CD14-positive monocyte (primary cell): ENCODE data around the gene GGT5. TPM values are rescaled to one million over a fixed set of nuclear protein-coding genes. Genes with fewer than 3 reads are reported as not detected.
A peak's percentile ranks its signal among the peaks of the same experiment; 100 is the strongest.
"Not testable (repeated sequence)": the region's sequence is repeated elsewhere in the genome, so short reads cannot be mapped to it uniquely, and the experiment has no call there.

Source experiments
- DNase-seq, 3 donors: peaks; one replicate each; pipeline ENCODE4 v3.0.0-alpha.2; 2011 to 2022
- H2AFZ ChIP-seq: 2 replicates; pipeline ENCODE4 v1.6.0; 2012; ENCODE audit warnings: mild to moderate bottlenecking, low read depth, low read length, inconsistent platforms; ENCODE audit not compliant: insufficient read depth, poor library complexity, severe bottlenecking
- H3K27ac ChIP-seq, 2 donors: 1 replicate in 1 of 2; 2 replicates in 1 of 2; pipeline ENCODE4 v1.5.1; 2012 to 2013; ENCODE audit warnings: low read length in 2 of 2, control low read depth in 1 of 2, inconsistent platforms in 1 of 2, low read depth in 1 of 2, mild to moderate bottlenecking in 1 of 2
- H3K27me3 ChIP-seq, 2 donors: one replicate each; pipeline versions ENCODE4 v1.6.0 to v1.6.1; 2011 to 2013; ENCODE audit warnings: low read length in 2 of 2; ENCODE audit not compliant: control insufficient read depth in 2 of 2, insufficient read depth in 2 of 2
- H3K36me3 ChIP-seq, 2 donors: replicated peaks in 1 of 2; 1 replicate in 1 of 2; 2 replicates in 1 of 2; pipeline versions ENCODE4 v1.5.1 to v1.6.1; 2012 to 2013; ENCODE audit warnings: low read length in 2 of 2, control low read depth in 1 of 2, inconsistent platforms in 1 of 2, mild to moderate bottlenecking in 1 of 2; ENCODE audit not compliant: insufficient read depth in 2 of 2, control insufficient read depth in 1 of 2
- H3K4me1 ChIP-seq, 2 donors: 1 replicate in 1 of 2; 2 replicates in 1 of 2; pipeline versions ENCODE4 v1.5.1 to v1.6.1; 2012 to 2013; ENCODE audit warnings: low read length in 2 of 2, control low read depth in 1 of 2, inconsistent platforms in 1 of 2, mild to moderate bottlenecking in 1 of 2, moderate library complexity in 1 of 2; ENCODE audit not compliant: insufficient read depth in 2 of 2, control insufficient read depth in 1 of 2
- H3K4me2 ChIP-seq: replicated peaks from 2 replicates; pipeline ENCODE3; 2012; ENCODE audit warnings: low read length, moderate library complexity, mild to moderate bottlenecking; ENCODE audit not compliant: poor library complexity, severe bottlenecking; ENCODE audit errors: extremely low read depth
- H3K4me3 ChIP-seq, 3 experiments: fragments of 200-600 bp in 1 of 3; sonication (generic) in 1 of 3; replicated peaks in 1 of 3; 1 replicate in 2 of 3; 2 replicates in 1 of 3; pipeline ENCODE4 v1.5.1; 2011 to 2013; ENCODE audit warnings: low read length in 3 of 3, mild to moderate bottlenecking in 3 of 3, control low read depth in 2 of 3, low read depth in 2 of 3, inconsistent platforms in 1 of 3, moderate library complexity in 1 of 3
- H3K79me2 ChIP-seq: 2 replicates; pipeline ENCODE4 v1.6.0; 2012; ENCODE audit warnings: mild to moderate bottlenecking, control low read depth, inconsistent platforms, low read length, moderate library complexity; ENCODE audit not compliant: insufficient read depth
- H3K9ac ChIP-seq: 2 replicates; pipeline ENCODE4 v1.6.0; 2017; ENCODE audit warnings: low read length, mild to moderate bottlenecking; ENCODE audit not compliant: insufficient read depth, poor library complexity, severe bottlenecking
- H3K9me3 ChIP-seq, 2 donors: replicated peaks in 1 of 2; 1 replicate in 1 of 2; 2 replicates in 1 of 2; pipeline versions ENCODE4 v1.5.1 to v1.6.1; 2012 to 2013; ENCODE audit warnings: low read length in 2 of 2, control low read depth in 1 of 2; ENCODE audit not compliant: control insufficient read depth in 1 of 2, insufficient read depth in 1 of 2
- H4K20me1 ChIP-seq: 2 replicates; pipeline ENCODE4 v1.6.0; 2012; ENCODE audit warnings: mild to moderate bottlenecking, low read length, control low read depth, moderate library complexity; ENCODE audit not compliant: insufficient read depth
- H3K27ac Mint-ChIP-seq, 7 donors: one replicate each; pipeline ENCODE4 v1.8.0; 2020; ENCODE audit warnings: mild to moderate bottlenecking in 7 of 7, mixed read lengths in 7 of 7, moderate library complexity in 6 of 7, inconsistent platforms in 2 of 7
- H3K27me3 Mint-ChIP-seq, 3 donors: one replicate each; pipeline ENCODE4 v1.8.0; 2021 to 2022; ENCODE audit warnings: low read depth in 3 of 3, mild to moderate bottlenecking in 3 of 3, mixed read lengths in 3 of 3, moderate library complexity in 3 of 3, inconsistent platforms in 1 of 3
- H3K36me3 Mint-ChIP-seq, 2 donors: one replicate each; pipeline ENCODE4 v1.8.0; 2020; ENCODE audit warnings: mixed read lengths in 2 of 2, inconsistent platforms in 1 of 2, mild to moderate bottlenecking in 1 of 2
- H3K4me1 Mint-ChIP-seq: one replicate; pipeline ENCODE4 v1.8.0; 2020; ENCODE audit warnings: mild to moderate bottlenecking, mixed read lengths
- H3K4me3 Mint-ChIP-seq, 2 donors: one replicate each; pipeline ENCODE4 v1.8.0; 2020; ENCODE audit warnings: mild to moderate bottlenecking in 2 of 2, mixed read lengths in 2 of 2, moderate library complexity in 1 of 2
- H3K9me3 Mint-ChIP-seq, 7 donors: one replicate each; pipeline ENCODE4 v1.8.0; 2020 to 2022; ENCODE audit warnings: mixed read lengths in 7 of 7, mild to moderate bottlenecking in 6 of 7, moderate library complexity in 6 of 7, inconsistent platforms in 2 of 7
- CTCF ChIP-seq: fragments of 200-600 bp; IDR thresholded peaks from one replicate; pipeline ENCODE4 v1.8.0; 2022; ENCODE audit warnings: antibody characterized with exemption, mild to moderate bottlenecking
- WGBS: methylation state at CpG from one replicate; pipeline ENCODE4 v1.1.5; 2013; ENCODE audit warnings: missing lambda C conversion rate; ENCODE audit not compliant: insufficient coverage; 5-methylcytosine and 5-hydroxymethylcytosine counted together
- intact Hi-C, 2 donors: fragments of 100-400 bp; cut with micrococcal nuclease; formaldehyde crosslinking; loops; one replicate each; pipeline versions ENCODE4 v1.15.0 to v1.15.1; 2023
- polyA plus RNA-seq, 3 donors: library from polyadenylated mRNA; depleted of rRNA in 1 of 3; unstranded in 2 of 3; stranded (reverse) in 1 of 3; fragments of 300-500 nt in 2 of 3; fragments of >200 nt in 1 of 3; fragmentation: Illumina TruSeq in 2 of 3; gene quantifications; 1 replicate in 2 of 3; 2 replicates in 1 of 3; pipeline ENCODE4 v1.2.3, GENCODE V29; 2012 to 2021

The GGT5 gene
- polyA plus RNA-seq, 3 donors = 0.26 to 0.41 TPM; not detected in 1

GRCh38 chr22:24259459-24259858, 14.6 kb upstream of the GGT5 start:
- H3K79me2 ChIP-seq, H3K4me2 ChIP-seq, H3K27ac Mint-ChIP-seq, H3K36me3 Mint-ChIP-seq, H3K4me1 ChIP-seq, H3K9ac ChIP-seq, H4K20me1 ChIP-seq, H3K27me3 ChIP-seq, H3K4me3 ChIP-seq, H3K4me1 Mint-ChIP-seq, H3K9me3 Mint-ChIP-seq, H2AFZ ChIP-seq, H3K36me3 ChIP-seq, intact Hi-C loops, H3K27me3 Mint-ChIP-seq, H3K9me3 ChIP-seq, H3K27ac ChIP-seq: not testable (repeated sequence)
- peak; percentile 55 for TF ChIP-seq CTCF
- whole genome bisulfite sequencing = no CpG with 5 or more reads among the region's 10 CpGs
- peak; percentile 58 to 71 (median 64) for DNase-seq
- H3K4me3 Mint-ChIP-seq = peak overlapping the region in 1 of 2 donors; percentile 27

GRCh38 chr22:24256736-24257135, 11.9 kb upstream of the GGT5 start:
- H2AFZ ChIP-seq, DNase-seq, H3K4me1 ChIP-seq, H3K36me3 Mint-ChIP-seq, H3K36me3 ChIP-seq, H3K79me2 ChIP-seq, H3K9ac ChIP-seq, intact Hi-C loops, H4K20me1 ChIP-seq, H3K4me3 ChIP-seq, H3K9me3 Mint-ChIP-seq, H3K4me1 Mint-ChIP-seq, H3K27ac ChIP-seq, H3K27me3 ChIP-seq, H3K4me2 ChIP-seq, H3K9me3 ChIP-seq, H3K27me3 Mint-ChIP-seq, H3K27ac Mint-ChIP-seq, H3K4me3 Mint-ChIP-seq: not testable (repeated sequence)
- WGBS = 96% methylated on average over 2 of the region's 7 CpGs

GRCh38 chr22:24256136-24256535, 11.3 kb upstream of the GGT5 start:
- H3K9me3 ChIP-seq, H3K4me3 ChIP-seq, DNase-seq, H4K20me1 ChIP-seq, H3K79me2 ChIP-seq, H3K9ac ChIP-seq, H3K27me3 Mint-ChIP-seq, H3K27me3 ChIP-seq, H3K4me2 ChIP-seq, H3K4me3 Mint-ChIP-seq, H3K36me3 Mint-ChIP-seq, intact Hi-C loops, H3K4me1 Mint-ChIP-seq, H3K9me3 Mint-ChIP-seq, H3K27ac Mint-ChIP-seq, H2AFZ ChIP-seq, H3K27ac ChIP-seq, H3K4me1 ChIP-seq, H3K36me3 ChIP-seq: not testable (repeated sequence)
- WGBS = 96% methylated on average over 4 of the region's 13 CpGs

GRCh38 chr22:24253126-24253525, 8.2 kb upstream of the GGT5 start:
- H3K9me3 Mint-ChIP-seq, H3K27me3 ChIP-seq, H3K27ac Mint-ChIP-seq, H3K79me2 ChIP-seq, H3K36me3 Mint-ChIP-seq, H3K4me3 Mint-ChIP-seq, H3K4me1 Mint-ChIP-seq, H3K4me3 ChIP-seq, intact Hi-C loops, H3K27me3 Mint-ChIP-seq, DNase-seq, H3K4me1 ChIP-seq, H3K36me3 ChIP-seq, H3K4me2 ChIP-seq, H3K27ac ChIP-seq, H4K20me1 ChIP-seq, H3K9me3 ChIP-seq, H3K9ac ChIP-seq, H2AFZ ChIP-seq: not testable (repeated sequence)
- WGBS = 100% methylated on average over 5 of the region's 12 CpGs
